HG03039 (cell line): ENCODE results near the gene TRAPPC3.
"Not testable (repeated sequence)": the region's sequence is repeated elsewhere in the genome, so short reads cannot be mapped to it uniquely, and the experiment has no call there.

Source experiments
- ATAC-seq: cut with Tn5 transposase; IDR thresholded peaks from one replicate; pipeline ENCODE4 v1.9.1; 2021; ENCODE audit warnings: mild to moderate bottlenecking, moderate library complexity; ENCODE audit not compliant: unreplicated experiment

Gene TRAPPC3

DNA sequence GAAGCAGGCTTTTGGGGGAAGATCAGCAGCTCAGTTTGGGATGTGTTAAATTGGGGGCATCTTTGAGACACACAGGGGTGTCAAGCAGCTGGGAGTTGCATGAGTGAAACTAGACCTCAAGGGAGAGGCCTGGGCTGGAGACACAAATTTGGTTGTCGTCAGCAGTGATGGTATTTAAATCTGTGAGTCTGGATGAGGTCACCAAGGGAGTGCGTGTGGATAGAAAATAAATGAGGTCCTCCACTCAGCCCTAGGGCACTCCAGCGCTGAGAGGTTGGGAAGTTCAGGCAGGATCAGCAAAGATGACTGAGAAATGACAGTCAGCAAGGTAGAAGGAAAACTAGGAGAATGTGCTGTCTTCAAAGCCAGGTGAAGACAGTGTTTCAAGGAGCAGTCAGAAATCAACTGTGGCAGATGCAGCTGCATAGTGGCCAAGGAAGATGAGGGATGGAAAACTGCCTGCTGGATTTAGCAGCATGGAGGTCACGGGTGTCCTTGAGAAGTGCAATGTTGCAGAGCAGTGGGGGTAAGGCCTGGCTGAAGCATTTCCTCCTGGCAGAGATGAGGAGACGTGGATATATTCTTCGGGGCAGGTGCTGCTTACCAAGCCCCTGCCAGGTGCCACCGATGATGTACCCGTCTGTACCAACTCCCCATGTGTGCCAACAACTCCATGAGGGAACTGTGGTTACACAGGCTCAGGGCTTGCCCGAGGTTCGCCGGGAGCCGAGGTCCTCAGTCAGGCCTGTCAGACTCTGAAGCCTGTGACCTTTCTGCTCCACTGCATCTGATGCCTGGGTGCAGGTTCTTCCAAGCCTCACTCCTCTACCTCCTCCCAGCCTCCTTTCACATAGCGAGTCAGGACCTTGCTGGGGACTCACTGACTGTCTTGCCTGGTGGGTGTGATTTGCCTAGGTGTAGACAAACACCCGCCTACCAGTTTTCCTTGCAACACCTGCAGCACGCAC is 17.9 kb upstream of the TRAPPC3 start:
- no peak for ATAC-seq

DNA sequence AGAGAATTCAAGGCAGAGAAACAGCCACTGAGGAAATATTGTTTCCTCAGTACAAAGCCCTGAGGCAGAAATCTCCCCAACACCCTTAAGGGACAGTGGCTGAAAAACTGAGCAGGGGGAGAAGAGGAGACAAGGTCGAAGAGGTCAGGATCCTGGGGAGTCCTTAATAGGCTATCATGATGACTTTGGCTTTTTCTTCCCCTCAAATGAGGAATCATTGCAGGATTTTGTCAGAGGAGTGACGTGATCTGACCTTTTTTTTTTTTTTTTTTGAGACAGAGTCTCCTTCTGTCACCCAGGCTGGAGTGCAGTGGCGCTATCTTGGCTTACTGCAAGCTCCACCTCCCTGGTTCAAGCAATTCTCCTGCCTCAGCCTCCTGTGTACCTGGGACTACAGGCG is 16.9 kb upstream of the TRAPPC3 start:
- no peak for ATAC-seq

DNA sequence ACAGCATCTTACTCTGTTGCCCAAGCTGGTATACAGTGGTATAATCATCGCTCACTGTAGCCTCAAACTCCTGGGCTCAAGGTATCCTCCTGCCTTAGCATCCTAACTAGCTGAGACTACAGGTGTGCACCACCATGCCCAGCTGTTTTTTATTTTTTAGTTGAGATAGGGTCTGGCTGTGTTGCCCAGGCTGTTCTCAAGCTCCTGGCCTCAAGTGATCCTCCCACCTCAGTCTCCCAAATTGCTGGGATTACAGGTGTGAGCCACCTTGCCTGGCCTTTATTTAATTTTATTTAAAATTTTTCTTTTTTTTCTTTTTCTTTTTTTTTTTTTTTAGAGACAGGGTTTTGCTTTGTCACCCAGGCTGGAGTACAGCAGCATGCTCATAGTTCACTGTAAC is 15.9 kb upstream of the TRAPPC3 start:
- no peak for ATAC-seq

DNA sequence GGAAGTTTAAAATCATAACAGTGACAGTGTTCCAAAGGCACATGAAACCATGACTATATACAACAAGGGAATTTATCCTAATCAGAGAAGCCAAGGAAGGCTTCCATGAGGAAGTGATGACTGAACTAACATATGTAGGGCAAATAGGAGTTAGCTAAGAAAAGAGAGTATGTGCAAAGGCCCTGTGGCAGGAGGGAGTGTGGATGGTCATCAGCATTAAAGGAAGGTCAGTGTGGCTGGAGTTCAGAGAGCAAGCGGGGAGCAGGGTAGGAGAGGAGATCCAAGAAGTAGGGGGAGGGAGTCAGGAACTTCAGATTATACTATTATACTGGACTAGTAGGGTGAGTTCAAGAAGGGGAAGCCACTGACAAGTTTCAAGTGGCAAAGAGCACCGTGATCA is 15.1 kb upstream of the TRAPPC3 start:
- ATAC-seq: no peak

DNA sequence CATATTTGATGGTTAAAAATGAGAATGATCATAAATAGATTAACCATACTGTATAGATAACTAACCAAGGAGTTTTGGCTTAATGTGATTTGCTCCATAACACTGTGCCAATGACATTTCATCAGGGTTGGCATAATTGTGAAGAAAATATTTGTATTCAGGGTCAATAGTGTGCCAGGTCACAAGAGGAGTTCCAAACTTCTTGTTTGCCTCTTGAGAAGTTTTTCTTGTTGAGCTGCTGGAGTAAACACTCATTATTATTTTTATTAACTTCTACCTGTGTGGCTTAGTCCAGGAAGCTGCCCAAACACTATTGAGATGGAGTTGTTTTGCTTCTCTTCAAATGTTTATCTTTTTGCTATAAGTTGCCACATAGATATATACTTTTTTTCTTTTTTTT is 14.1 kb upstream of the TRAPPC3 start:
- no peak for ATAC-seq

DNA sequence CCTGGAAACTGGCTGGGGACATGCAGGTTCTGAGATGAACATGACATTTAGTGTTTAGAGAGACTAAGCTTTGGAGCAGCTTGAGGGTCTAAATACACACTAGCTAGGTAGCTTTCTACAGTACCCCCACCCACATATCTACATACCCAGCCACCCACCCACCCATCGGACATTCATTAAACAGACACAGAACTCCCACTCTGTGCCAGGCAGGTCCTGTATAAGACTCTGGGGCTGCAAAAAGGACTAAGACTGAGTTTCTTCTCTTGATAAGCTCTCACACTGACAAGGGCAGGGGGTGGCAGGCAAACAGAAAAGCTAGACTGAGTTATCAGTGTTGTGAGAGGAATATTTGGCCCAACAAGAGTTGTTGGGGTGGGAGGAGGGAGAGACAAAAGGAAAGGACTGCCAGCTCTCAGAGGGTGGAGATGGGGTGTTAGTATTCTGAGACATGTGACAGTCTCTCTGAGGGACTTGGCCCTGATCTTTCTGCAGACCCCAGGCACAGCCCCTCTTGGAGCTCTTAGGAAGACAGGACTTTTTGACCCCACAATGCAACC is 13.5 kb upstream of the TRAPPC3 start:
- ATAC-seq: no peak

DNA sequence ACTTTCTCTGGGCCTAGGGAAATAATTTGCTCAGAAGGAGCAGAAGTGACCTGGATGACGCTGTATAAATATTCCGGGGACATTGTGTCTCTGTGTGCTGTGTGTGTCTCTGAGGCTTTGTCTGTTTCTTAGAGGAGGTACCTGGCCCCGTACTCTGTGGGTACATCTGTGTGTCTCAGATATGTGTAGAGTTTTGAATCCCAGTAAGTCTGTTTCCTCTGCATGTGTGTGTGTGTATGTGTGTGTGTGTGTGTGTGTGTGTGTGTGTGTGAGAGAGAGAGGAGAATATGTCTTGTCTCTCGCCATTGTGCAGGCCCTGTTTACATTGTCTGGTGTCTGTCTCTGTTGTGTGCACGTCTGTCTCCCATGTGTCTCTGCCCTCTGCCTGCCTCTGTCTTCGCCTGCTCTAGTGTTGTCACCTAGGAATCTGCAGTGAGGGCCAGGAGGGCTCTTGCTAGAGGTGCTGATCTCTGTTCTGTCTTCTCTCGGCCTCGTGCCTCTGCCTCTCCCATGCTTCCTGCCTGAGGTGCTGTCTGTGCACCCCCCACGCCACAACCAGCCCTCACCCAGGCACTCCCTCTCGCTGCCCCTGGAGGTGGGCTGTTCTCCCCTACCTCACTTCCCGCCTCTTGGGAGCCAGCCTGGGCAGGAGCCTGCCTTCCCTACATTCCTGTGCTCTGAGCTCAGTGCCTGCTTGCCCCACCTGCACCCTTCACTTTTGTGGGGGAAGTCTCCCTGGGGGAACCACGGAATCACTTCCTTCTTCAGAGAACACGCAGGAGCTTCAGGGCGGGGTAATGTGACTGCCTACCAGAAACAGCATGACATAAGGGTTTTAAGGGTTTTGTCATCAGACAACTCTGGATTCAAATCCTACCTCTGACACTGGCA is 12.6 kb upstream of the TRAPPC3 start:
- ATAC-seq: no peak

DNA sequence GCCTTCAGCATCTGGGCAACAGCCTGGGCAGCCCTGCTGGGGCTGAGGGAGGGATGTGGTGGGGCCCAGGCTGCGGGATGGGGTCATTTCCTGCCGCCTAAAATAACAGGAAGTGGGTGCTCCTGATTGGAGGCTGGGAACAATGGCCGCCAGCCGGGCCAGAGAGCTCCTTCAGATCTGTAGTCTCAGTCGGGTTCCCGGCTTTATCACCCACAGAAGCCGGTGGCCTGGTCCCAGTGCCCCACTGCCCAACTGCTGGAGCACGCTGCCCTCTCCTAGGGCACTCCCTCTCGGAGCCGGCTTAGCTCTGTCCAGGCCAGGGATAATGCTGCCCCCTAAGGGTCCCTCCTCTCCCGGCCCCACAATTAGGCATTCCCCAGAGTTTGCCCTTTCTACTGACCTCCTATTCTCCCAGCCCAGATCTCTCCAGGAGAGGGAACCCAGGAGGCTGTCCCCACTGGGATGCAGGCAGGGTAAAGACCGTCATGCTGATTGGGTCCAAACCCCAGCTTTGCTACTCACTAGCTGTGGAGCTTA is 11.7 kb upstream of the TRAPPC3 start:
- ATAC-seq: no peak

DNA sequence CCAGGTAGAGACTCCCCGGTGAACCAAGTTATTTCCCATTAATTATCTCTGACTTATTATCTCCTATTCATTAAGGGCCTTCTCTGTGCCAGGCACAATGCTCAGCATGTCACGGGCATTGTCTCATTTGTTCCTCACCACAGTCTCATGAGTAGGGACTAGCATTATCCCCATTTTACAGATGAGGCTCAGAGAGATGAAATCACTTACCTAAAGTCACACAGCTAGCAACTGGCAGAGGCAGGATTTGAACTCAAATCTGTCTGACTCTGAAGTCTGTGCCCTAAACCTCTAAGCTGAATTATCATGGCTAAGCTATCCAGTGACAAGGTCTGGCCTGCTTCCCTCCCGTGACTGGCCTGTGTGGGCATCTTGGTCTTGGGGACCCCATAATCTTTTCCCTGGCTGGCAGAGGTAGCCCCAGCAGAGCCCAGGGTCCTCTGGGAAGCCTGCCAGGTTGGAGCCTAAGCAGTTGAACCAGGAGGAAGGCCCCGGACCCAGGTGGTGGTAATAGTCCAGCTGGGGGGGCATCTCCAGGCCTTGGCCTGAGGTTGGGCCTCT is 11.2 kb upstream of the TRAPPC3 start:
- ATAC-seq: no peak

DNA sequence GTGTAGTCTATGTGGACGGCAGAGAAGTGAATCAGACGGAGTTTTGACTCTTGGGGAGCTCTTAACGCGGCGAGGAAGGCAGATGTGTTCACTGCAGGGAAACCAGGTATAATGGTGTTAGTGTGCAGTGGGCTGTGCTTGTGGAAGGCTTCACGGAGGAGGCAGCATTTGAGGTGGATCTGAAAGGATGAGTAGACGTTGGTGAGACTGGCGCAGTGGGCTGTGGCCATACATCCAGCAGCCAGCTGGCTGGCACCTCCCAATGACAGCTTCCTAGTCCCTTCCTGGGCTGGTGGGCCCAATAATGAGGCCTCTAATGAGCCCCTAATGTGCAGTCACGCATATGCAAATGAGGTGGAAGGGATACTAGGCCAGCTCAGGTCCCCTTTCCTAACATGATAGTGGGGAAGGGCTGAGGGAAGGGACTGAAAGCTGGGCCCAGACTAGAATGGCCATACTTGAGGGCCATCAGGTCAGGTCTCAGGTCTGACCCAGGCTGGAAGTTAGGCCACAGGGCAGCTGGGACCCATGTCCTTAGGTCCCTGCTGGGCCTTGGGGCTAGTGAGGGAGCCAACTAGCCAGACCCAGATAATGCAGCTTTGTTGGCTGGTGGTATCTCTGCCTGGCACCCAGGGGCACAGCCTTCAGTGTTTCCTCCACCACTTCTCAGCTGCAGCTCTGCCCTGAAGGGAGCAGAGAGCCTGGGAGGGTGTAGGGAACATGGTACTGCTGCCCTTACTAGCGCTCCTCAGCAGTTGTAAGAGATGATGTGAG is 10.5 kb upstream of the TRAPPC3 start:
- ATAC-seq: no peak

DNA sequence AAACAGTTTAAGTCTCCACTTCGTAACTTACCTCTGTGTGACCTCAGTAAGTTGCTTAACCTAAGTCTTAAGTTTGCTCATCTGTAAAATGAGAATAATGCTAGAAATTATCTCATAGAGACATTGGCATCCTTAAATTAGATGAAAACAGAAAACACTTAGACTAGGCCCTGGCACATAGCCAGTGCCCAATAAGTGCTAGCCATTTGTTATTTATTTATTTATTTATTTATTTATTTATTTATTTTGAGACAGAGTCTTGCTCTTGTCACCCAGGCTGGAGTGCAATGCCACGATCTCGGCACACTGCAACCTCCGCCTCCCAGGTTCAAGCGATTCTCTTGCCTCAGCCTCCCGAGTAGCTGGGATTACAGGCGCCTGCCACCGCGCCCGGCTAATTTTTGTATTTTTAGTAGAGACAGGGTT is 9.6 kb upstream of the TRAPPC3 start:
- ATAC-seq: not testable (repeated sequence)

DNA sequence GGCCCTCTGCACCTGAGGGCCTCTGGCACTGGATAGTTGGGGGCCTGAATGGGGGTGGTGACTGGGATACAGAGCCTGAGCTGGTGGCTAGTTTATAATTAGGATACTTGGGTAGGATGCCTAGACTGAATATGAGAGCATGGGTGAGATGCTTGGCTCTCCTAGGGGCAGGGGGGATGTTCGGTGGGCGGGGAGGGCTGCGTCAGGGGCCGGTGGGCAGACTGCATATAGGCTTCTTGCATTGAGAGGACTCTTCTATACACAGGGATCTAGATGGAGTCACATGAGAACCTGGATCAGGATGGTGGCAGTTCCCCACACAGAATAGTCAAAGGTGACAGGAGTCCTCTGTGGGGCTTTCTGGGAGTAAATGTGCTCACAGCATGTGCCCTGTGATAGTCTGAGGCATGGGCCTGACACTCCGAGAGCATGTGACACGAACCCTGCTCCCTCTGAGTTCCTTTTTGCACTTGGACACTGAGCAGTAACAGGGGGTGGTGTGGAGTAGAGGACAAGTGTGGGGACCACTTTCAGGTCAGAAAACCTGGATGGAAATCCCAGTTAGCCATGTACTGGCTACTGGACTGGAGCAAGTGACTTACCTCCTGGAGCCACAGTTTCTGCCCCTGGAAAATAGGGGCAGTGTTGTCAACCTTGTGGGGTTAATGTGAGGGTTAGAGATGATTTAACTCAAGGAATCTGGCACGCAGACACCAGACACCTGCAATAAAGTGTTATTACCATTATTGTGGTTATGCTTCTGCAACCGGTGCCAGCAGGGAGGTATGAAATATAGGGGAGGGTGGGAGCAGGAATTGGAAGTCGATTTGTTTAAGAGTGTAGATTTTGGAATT is 8.9 kb upstream of the TRAPPC3 start:
- ATAC-seq: no peak

DNA sequence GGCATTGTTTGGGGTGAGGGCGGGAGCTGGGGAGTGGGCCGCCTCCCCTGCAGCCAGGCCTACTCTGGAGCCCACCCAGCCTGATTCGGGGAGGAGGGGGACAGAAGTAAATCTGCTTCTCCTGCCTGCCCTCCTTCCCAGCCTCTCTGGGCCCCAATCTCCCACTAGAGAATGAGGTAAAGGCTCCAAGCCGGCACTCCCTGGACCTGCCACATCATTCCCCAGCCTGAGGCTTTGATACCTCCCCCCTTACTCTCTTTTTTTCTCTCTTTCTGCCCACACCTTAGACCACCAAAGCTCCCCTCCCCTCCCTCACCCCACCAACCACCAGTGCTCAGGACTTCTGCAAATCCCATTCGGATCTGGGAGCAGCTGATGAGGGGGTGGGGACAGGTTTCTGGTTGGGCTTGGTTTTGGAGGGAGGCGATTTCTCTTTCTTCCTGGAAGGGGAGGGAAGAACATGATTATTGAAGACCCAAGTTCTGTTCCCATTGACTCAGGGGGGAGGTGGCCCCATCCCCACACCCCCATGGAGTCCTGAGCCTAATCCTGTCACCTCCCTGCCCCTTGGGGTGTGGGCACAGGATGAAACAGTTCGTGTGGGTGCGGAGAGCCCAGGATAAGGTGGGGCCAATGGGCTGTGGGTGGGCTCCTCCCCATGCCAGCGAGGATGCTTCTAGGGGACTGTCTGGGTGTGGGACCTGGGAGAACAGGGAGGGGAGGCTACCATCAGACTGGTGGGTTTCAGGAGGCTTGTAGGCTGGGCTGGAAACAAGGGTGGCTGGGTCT is 8.0 kb upstream of the TRAPPC3 start:
- ATAC-seq: no peak

DNA sequence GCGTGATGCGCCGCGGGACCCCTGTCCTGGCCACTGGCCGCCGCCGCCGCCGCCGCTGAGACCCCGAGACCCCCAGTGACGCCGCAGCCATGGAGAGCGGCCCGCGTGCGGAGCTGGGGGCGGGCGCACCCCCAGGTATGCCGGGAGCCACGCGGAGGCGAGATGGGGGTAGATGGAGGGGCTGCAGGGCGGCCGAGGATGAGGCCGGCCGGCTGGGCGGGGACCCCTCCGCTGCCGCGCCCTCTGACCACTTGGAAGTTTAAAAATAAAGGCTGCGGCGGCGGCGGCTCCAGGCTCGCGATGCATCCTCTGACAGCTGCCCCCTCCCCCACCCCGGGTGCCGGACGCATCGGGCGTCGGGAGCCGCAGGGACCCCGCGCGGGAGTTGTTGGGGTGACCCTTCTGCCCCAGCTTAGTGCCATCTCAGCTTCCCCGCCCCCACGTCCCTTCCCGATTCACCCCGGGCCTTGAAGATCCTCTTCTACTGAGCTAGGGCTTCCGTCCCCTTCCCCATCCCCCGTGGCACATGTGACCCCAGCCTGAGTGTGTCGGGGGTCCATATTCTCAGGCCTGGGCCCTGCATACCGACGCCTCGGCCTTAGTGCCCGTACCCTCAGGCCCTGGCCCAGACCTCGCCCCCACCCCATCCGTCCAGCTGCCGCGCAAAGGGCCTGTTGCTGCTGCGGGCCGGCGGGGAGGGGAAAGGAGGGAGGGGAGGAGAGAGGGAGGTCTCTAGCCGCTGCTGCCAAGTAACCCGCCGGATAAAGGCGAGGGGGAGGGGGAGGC is 7.2 kb upstream of the TRAPPC3 start:
- no peak for ATAC-seq

DNA sequence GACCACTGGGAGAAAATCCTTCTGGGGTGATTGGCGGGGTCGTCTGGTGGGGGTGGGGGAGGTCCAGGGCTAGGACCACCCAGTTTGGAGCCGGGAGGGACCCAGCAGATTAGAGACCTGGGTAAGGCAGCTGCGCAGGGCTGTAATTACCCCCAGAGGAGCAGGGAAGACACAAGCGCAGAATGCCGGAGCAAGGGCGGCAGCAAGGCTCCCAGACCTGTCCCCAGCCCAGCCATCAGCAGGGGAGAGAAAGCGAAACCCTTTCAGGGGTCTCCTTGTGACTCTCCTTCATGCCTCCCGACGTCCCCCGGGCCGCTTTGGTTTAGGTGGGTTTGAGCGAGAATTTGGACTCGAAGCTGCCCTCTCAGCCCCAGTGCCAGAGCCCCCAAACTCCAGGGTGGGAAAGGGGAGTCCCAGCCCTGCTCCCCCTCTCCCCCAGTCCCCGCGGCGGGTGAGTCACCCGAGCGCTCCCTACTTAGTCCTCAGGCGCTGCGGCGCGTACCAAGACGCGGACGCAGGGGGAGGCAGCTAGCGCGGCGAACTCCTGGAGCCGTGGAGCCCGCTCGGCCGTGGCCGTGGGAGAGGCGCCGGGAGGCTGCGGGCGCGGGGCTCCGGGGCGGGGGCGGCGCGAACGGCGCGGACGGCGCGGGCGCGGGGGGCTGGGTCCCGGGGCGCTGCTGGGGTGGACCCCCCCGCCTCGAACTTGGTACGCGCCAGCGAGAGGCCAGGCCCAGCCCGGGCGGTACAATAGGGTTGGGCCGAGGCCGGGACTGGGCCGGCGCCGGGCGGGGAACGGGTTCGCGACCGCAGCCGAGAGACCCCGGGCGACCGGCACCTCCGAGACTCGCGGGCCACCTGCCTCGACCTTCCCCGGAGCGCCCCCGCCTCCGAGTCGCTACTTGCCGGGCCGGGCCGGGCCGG is 6.4 kb upstream of the TRAPPC3 start, which contains the start of gene MAP7D1:
Gene MAP7D1, plus strand, starts transcription at position 753 of the 921 bp plus-strand sequence. CDS start 258 bp downstream, outside the sequence.
- ATAC-seq: peak; percentile 48

DNA sequence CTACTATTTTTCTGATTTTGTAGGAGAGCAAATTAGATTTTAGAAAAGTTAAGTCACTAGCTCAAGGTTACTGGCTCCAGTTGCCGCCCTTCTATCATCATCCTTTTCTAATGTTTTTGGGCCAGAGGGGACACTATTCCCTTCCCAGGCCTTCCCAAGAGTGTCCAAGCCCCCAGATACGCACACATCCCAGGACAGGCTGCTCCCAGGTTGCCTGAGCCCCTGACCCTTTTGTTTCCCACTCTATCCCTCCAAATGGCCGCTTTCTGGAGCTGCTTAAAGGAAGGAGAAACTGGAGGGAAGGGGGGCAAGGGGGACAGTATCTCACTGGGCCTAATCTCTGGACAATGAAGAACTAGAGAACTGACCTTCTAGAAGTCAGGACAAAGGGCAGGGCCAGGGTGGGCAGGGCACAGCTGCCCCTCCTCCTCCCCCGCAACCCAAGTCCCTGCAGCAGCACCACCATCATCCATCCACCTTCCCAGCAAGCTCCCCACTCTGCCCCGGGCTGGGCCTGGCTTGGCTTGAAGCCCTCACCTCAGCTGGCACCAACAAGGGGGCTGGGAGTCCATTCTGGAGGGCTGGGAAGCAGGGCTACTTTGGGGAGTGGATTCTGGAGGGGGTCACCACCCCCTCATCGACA is 5.6 kb upstream of the TRAPPC3 start:
- ATAC-seq: no peak
